HepG2 (cell line): Measurements from ENCODE around the gene ABCB7. TPM values are rescaled to one million over a fixed set of nuclear protein-coding genes. Genes with fewer than 3 reads are reported as not detected.
"Not testable (repeated sequence)": the region's sequence is repeated elsewhere in the genome, so short reads cannot be mapped to it uniquely, and the experiment has no call there.

Source experiments
- ATAC-seq: fragments of 200-7000 bp; cut with Tn5 transposase; 3 replicates; pipeline ENCODE4 v1.9.1; 2020; ENCODE audit warnings: mild to moderate bottlenecking, moderate library complexity
- BruUV-seq: library from RNA; stranded (reverse); fragments of 400-500 nt; replicated peaks from 2 replicates; lab custom pipeline; 2021; lab: Mats Ljungman, UMichigan
- CTCF ChIA-PET: fragments of 300-600 bp; formaldehyde crosslinking; extraction: SDS; loops from one replicate; lab custom pipeline; 2021; ENCODE audit warnings: low total read pairs, inconsistent platforms, low intra/inter-chr PET ratio; lab: Yijun Ruan, JAX
- POLR2A ChIA-PET: fragments of 350-600 bp; sonication (Branson Sonifier 250); formaldehyde crosslinking; loops from one replicate; lab custom pipeline; 2020; ENCODE audit warnings: antibody characterized with exemption, inconsistent platforms; lab: Yijun Ruan, JAX
- DNase-seq: peaks from one replicate; pipeline ENCODE4 v3.0.0-alpha.2; 2015; ENCODE audit warnings: low spot score
- FAIRE-seq: peaks from 3 replicates; lab custom pipeline; 2011; peaks lifted over from hg19 to GRCh38; lab: Jason Lieb, UNC
- H2AFZ ChIP-seq: one replicate; pipeline ENCODE4 v1.6.1; 2011; ENCODE audit warnings: low read length, inconsistent platforms
- H3K27ac ChIP-seq: fragments of 300-600 bp; 3 replicates; pipeline ENCODE4 v1.8.0; 2011; ENCODE audit warnings: mixed run types, mild to moderate bottlenecking, mixed read lengths, low read length, inconsistent platforms; ENCODE audit not compliant: insufficient read depth; ENCODE audit errors: extremely low read length
- H3K27me3 ChIP-seq, 2 experiments: fragments of 200-600 bp in 1 of 2; 2 replicates in 1 of 2; 3 replicates in 1 of 2; pipeline versions ENCODE4 v1.6.0 to v1.8.0; 2011; ENCODE audit warnings: low read length in 2 of 2, mild to moderate bottlenecking in 2 of 2, moderate library complexity in 2 of 2, inconsistent platforms in 1 of 2; ENCODE audit not compliant: insufficient read depth in 2 of 2, control insufficient read depth in 1 of 2
- H3K36me3 ChIP-seq, 2 experiments: fragments of 200-600 bp in 1 of 2; replicated peaks in 1 of 2; 2 replicates in 1 of 2; 3 replicates in 1 of 2; pipeline versions ENCODE4 v1.5.1 to v1.8.0; 2011; ENCODE audit warnings: low read length in 2 of 2, inconsistent platforms in 1 of 2; ENCODE audit not compliant: insufficient read depth in 2 of 2, control insufficient read depth in 1 of 2
- H3K4me1 ChIP-seq: 2 replicates; pipeline ENCODE4 v1.5.1; 2012; ENCODE audit warnings: low read length, inconsistent platforms; ENCODE audit not compliant: insufficient read depth
- H3K4me2 ChIP-seq: 2 replicates; pipeline ENCODE4 v1.6.0; 2011; ENCODE audit warnings: low read depth, low read length, inconsistent platforms
- H3K4me3 ChIP-seq, 3 experiments: fragments of 200-600 bp in 1 of 3; sonication (generic), shearing (Covaris generic) in 1 of 3; replicated peaks in 1 of 3; 2 replicates each; pipeline ENCODE4 v1.5.1; 2011 to 2016; ENCODE audit warnings: low read length in 3 of 3, inconsistent platforms in 2 of 3, low read depth in 2 of 3, mild to moderate bottlenecking in 2 of 3, control low read depth in 1 of 3, mixed read lengths in 1 of 3; ENCODE audit not compliant: insufficient read depth in 1 of 3
- H3K79me2 ChIP-seq: one replicate; pipeline ENCODE4 v1.6.1; 2011; ENCODE audit warnings: low read length, inconsistent platforms; ENCODE audit not compliant: insufficient read depth
- H3K9ac ChIP-seq: 2 replicates; pipeline ENCODE4 v1.6.0; 2011; ENCODE audit warnings: mild to moderate bottlenecking, low read depth, low read length, inconsistent platforms; ENCODE audit not compliant: insufficient read depth
- H3K9me3 ChIP-seq: 2 replicates; pipeline ENCODE4 v1.5.1; 2012; ENCODE audit warnings: mild to moderate bottlenecking, low read length
- H4K20me1 ChIP-seq: 2 replicates; pipeline ENCODE4 v1.6.0; 2011; ENCODE audit warnings: inconsistent platforms, mild to moderate bottlenecking, low read length, moderate library complexity; ENCODE audit not compliant: insufficient read depth
- ATF1 ChIP-seq: IDR thresholded peaks from 2 replicates; pipeline ENCODE4 v1.6.1; 2016; ENCODE audit warnings: mild to moderate bottlenecking, control low read depth
- ELF3 ChIP-seq: IDR thresholded peaks from 2 replicates; pipeline ENCODE4 v1.6.1; 2016; ENCODE audit warnings: missing genetic modification reagents, missing compliant biosample characterization
- HOXA5 ChIP-seq: sonication (generic); formaldehyde crosslinking; IDR thresholded peaks from 2 replicates; pipeline ENCODE4 v1.4.0; 2020; ENCODE audit warnings: missing genetic modification reagents
- MBD4 ChIP-seq: IDR thresholded peaks from 2 replicates; pipeline ENCODE4 v1.6.1; 2012; ENCODE audit warnings: low read length, inconsistent platforms, borderline replicate concordance
- NFE2L2 ChIP-seq: fragments of 150-350 bp; IDR thresholded peaks from 2 replicates; pipeline ENCODE4 v1.6.1; 2014; ENCODE audit warnings: low read length
- TBX2 ChIP-seq: sonication (generic); formaldehyde crosslinking; IDR thresholded peaks from 2 replicates; pipeline ENCODE4 v1.5.0; 2020; ENCODE audit warnings: missing genetic modification reagents, mild to moderate bottlenecking, borderline replicate concordance
- TFDP2 ChIP-seq: sonication (generic); formaldehyde crosslinking; IDR thresholded peaks from 2 replicates; pipeline ENCODE4 v1.4.0; 2020; ENCODE audit warnings: missing genetic modification reagents
- ZBTB7A ChIP-seq: sonication (generic); formaldehyde crosslinking; IDR thresholded peaks from 2 replicates; pipeline ENCODE4 v1.8.0; 2022; ENCODE audit warnings: mild to moderate bottlenecking, missing genetic modification reagents
- ZNF343 ChIP-seq: sonication (generic); formaldehyde crosslinking; IDR thresholded peaks from 2 replicates; pipeline ENCODE4 v1.4.0; 2020; ENCODE audit warnings: mild to moderate bottlenecking, missing genetic modification reagents
- ZNF639 ChIP-seq: conservative IDR thresholded peaks from 2 replicates; pipeline ENCODE4 v1.6.1; 2018; ENCODE audit warnings: missing genetic modification reagents
- ZNF704 ChIP-seq: sonication (generic); formaldehyde crosslinking; IDR thresholded peaks from 2 replicates; pipeline ENCODE4 v1.8.1; 2023; ENCODE audit warnings: mild to moderate bottlenecking, inconsistent platforms, moderate library complexity, missing genetic modification reagents, borderline replicate concordance
- ZNF770 ChIP-seq: sonication (generic); formaldehyde crosslinking; IDR thresholded peaks from 2 replicates; pipeline ENCODE4 v1.5.0; 2020; ENCODE audit warnings: mild to moderate bottlenecking, missing genetic modification reagents
- WGBS: methylation state at CpG from one replicate; pipeline ENCODE4 v1.1.6; 2017; ENCODE audit warnings: low lambda C conversion rate; 5-methylcytosine and 5-hydroxymethylcytosine counted together
- in situ Hi-C: cut with HindIII; loops from 2 replicates; pipeline ENCODE4 v1.10.0; 2017; ENCODE audit warnings: low pct_unique_long_range_greater_than_20kb; ENCODE audit not compliant: extremely low pct_ligation_motif_present
- intact Hi-C: fragments of 100-400 bp; cut with micrococcal nuclease; formaldehyde crosslinking; loops from one replicate; pipeline ENCODE4 v1.10.0; 2022; ENCODE audit not compliant: unreplicated experiment
- polyA plus RNA-seq, 8 experiments: library from polyadenylated mRNA; depleted of rRNA in 3 of 8; stranded (reverse) in 7 of 8; unstranded in 1 of 8; fragments of >200 nt; fragmentation: Illumina TruSeq in 4 of 8; extraction: Trizol in 4 of 8; gene quantifications; 2 replicates each; pipeline versions ENCODE4 v1.2.1 to v1.2.3, GENCODE V29; 2011 to 2016; ENCODE audit warnings: low read depth in 4 of 8, missing spikeins in 1 of 8, mixed read lengths in 1 of 8; ENCODE audit not compliant: insufficient read depth in 1 of 8
- total RNA-seq, 5 experiments: library from RNA; depleted of rRNA; stranded (reverse); fragments of >200 nt; fragmentation: Illumina TruSeq; extraction: Trizol; gene quantifications; 2 replicates each; pipeline ENCODE4 v1.2.3, GENCODE V29; 2016; ENCODE audit warnings: low read depth in 1 of 5

ABCB7 gene
- total and polyA plus RNA-seq, 2 of the 13 experiments (the other 11 are each of a cell fraction or from before 2014, with no cell fraction given): 27.7 to 28.7 TPM

- POLR2A ChIA-PET, H3K27me3 ChIP-seq, H3K79me2 ChIP-seq, H3K36me3 ChIP-seq, in situ Hi-C loops, H3K27ac ChIP-seq, FAIRE-seq, H2AFZ ChIP-seq, intact Hi-C loops, H3K9me3 ChIP-seq, ATAC-seq, H3K4me2 ChIP-seq, H3K4me1 ChIP-seq, H4K20me1 ChIP-seq, BruUV-seq, H3K9ac ChIP-seq, DNase-seq, H3K4me3 ChIP-seq, CTCF ChIA-PET: not testable (repeated sequence)
- WGBS: 95% methylated on average over 13 of the region's 27 CpGs
These were observed 32.5 kb upstream of the ABCB7 start for GRCh38 chrX:75188415-75189206.

- Histone ChIP-seq H3K9ac (no peak overlapping the region), H3K4me1 (no peaks in the 10 kb centered on the region), H3K4me2 (no peak overlapping the region), H3K27me3 (no peaks in the 10 kb centered on the region; a peak in 1 of 5 replicates), H3K36me3 (no peaks in the 10 kb centered on the region), H4K20me1 (no peaks in the 10 kb centered on the region), H3K79me2 (no peaks in the 10 kb centered on the region), H3K9me3 (no peaks in the 10 kb centered on the region), H2AFZ (no peak overlapping the region), H3K27ac (no peak overlapping the region), H3K4me3 (no peak overlapping the region)
- BruUV-seq: no TSS peak
- in situ Hi-C loops: no loop called here
- intact Hi-C loops: no loop called here
- no peak for ATAC-seq
- TF ChIP-seq ZBTB7A (CRISPR knock-in tag): no peak
- no peak for TF ChIP-seq ZNF704 (CRISPR knock-in tag)
- no peak for TF ChIP-seq MBD4
- TF ChIP-seq ZNF770: no peak
- no peak for TF ChIP-seq TBX2 (CRISPR knock-in tag)
- TF ChIP-seq TFDP2 (CRISPR knock-in tag): no peak
- TF ChIP-seq ELF3 (CRISPR knock-in tag): no peak
- no peak for TF ChIP-seq ZNF639
- TF ChIP-seq ATF1 (CRISPR knock-in tag): no peak
- TF ChIP-seq HOXA5 (CRISPR knock-in tag): no peak
- no peak for TF ChIP-seq ZNF343
- no peak for TF ChIP-seq NFE2L2
- no peak for DNase-seq
- no peak for FAIRE-seq
- ChIA-PET POLR2A (no interaction called here), CTCF (no interaction called here)
These were observed 25.6 kb upstream of the ABCB7 start for GRCh38 chrX:75181721-75182120.
